ENCODE measurements around the gene PTBP1.
A peak's percentile ranks its signal among the peaks of the same experiment; 100 is the strongest.

Gene PTBP1

DNA sequence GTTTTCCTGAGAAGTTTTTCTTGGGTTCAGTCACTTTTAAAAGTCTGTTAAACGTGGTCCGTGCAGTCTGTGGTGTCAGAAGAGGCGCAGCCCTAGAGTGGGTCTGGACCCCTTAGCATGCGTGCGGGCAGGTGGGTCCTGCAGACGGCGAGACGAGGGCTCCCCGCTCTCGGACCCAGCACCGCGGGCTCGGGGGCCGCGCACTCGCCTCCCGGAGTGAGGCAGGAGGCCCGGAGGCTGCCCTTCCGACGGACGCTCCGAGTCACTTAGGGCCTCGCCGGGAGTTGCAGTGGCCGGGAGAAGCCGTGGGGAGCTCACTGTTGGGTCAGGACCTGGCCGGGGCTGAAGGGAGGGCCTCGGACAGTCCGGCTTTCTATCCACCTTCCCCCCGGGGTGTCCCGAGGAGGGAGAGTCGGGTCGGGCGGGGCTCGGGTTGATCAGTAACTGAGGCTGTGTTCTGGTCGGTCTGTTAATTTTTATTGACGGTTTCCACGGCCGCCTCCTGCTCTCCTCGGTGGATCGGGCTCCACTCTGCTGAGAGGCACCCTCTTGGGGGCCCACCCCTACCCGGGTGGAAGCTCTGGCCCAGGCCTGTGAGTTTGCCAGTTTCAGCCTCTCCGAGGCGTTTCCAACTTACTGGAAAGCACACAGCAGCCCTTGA is 1.3 kb downstream of the PTBP1 start:
- no peak for DNase-seq

DNA sequence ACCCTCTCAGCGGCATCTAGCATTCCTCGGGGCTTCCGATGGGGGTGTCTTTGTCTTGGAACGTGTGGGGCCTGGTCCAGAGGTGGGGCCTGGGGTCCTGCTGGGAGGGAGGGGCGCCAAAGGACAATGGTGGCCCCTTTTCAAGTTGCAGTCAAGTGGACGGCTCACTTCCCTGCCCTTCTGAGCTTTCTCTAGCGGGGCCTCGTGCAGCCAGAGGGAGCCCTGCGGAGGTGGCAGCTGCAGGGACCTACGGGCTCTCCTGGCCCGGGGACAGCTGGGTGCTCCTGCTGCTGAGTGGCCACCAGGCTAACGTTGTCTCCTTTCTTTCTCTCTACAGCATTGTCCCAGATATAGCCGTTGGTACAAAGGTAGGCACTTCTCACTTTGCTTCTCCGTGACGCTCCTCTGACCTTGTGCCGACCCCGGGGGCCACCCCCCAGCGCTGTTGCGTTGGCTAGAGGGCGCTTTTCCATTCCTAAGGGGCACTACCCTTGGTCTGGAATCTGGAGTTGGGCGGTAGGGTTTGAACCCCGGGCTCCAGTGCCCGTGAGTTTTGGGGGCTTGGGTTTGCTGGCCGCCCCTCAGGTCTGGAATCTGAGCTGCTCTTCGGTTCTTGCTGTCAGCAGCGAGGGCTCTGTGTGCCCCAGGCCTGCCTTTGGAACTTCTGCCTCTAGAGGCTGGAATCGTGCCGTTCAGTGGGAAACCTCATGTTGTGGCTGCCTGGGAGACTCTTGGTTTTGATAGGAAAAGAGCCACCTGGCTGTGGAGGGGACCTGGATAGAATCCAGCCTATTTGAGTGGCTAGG is 2.0 kb downstream of the PTBP1 start:
- peak; percentile 22 for DNase-seq

DNA sequence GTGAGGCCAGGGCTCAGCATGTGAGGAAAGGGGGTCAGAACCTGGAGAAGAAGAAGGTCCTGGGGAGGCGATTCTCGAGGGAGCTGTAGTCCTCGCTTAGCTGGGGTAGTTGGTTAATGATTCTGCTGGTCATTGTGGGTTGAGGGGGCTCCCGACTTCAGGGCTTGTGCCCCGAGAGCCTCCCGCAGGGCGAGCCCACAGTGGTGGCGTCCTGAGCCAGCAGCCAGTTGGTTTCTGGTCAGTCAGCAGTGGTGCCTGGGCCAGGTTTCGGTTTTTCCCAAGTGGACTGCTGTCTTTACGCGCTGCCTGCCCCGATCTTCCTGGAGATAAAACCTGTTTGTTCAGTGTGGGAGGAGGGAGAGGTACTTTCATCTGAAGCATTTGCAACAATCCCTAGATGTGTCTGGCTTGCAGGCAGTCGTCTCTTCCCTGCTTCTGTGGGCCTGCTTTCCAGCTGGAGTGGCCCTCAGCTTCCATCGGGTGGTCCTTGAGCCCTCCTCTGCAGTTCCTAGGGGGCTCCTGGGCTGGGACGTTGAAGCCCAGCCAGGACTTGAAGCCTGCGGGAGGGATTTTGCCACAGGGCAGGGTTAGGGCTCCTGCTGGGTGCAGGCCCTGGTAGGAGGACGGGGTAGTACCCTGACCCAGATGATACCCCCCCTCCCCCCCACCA is 3.2 kb downstream of the PTBP1 start:
- DNase-seq, result no peak

DNA sequence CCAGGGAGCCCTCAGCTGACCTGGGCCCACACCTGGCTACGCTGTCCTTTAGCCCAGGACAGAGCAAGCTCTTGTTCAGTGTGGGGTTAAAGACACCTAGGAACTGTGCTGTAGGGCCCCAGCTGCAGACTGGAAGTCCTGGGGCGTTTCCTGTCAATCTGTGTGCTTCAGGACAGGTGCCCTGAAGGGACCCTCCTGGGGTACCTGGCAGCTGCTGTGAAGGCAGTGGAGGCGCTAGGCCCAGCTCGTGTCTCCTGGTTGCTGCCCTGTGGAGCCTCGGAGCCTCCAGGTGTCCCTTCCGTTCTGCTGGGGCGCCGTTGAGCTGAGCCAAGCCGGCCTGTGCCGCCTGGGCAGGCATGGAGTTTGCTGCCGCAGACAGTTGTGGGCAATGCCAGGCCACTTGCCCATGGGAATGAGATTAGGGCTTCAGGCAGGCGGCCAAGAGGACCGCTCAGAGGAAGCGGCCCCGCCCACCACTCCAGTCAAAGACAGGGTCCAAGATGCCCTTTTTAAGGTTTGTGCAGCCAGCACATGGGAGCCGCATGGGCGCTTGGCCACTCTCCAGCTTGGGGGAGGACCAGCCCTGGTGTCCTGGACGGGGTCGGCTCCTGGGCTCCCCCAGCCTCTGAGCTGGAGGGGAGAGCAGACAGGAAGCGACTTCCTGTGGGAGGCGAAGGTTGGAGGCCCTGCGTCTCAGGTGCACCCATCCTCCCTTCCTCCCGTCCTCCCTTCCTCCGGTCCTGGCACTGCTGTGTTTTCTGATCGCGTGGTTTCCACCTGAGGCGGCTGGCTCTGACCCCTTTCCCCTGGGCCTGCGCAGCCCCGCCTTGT is 4.0 kb downstream of the PTBP1 start:
- no peak for DNase-seq

DNA sequence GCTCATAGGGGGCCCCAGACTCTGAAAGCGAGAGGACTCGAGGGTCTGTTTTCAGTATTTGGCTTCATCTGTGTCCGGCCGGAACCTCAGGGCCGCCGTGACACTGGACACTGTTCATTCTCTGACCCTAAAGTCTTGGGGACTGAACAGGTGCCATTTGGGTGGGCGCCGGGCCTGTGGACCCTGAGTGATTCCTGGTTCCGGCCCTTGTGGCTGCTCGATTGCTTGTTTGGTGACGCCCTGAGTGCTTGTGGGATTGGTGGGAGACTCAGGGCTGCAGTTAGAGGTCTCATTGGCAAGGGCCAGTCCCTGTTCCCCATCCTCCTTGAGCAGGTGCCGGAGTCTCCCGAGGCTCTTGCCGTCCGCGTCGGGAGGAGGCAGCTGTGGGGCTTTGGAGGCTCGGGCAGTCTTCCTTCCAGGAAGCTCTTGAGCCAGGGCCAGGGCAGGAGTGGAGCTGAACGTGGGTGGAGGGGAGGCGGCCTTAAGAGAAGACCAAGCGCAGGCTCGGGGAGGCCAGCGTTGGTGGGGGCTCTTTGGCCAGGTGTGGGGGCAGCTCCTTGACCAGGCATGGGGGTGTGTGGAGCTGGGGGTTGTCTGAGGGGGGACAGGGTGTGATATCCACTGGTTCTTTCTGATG is 4.7 kb downstream of the PTBP1 start:
- no peak for DNase-seq

DNA sequence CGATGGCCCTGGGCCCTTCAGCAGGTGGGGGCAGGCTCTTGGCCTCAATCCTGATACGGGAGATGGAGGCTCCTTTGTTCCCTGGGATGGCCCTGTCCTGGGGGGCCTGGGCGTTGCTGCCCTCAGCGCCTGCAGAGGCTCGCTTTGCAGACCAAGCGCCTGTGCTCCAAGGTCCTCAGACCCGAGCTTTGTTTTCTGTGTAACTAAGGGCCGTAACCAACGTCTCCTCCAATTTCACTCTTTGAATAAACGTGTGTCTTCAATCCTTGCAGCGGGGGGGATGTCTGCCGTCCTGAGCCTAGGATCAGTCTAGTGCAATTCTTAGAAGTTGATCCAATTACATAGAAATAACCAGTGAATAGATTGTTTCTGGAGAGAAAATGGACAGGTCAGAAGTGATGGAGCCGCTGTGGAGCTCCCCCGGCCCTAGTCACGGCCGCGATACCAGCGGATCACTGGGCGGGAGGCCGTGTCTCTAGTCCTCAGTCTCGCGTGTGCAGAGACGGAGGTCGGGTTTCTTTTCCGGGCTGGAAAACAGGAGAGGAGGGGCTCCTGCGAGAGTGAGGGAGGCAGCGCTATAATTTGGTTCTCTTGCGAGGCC is 5.3 kb downstream of the PTBP1 start:
- DNase-seq, result no peak

DNA sequence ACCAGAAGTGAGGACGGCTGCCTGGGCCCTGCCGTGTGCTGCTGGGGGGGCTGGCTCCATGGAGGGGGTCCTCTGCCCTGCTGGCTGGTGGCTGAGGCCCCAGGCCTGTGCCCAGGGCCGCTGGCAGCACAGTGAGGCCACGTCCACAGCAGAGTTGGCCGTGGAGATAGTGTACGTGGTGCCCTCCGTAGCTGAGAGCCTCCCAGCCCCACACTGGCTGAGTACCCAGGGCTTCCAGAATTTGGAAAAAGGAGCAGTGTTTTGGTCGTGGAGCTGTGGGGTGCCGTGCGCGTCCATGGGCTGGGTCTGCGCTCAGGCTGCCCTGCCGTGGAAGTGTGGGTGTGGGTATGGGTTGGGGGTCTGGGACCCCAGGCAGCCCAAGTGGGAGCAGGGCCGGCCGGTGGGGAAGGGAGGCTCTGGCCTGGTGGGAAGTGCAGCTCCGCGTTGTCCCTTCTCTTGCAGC is 5.9 kb downstream of the PTBP1 start:
- no peak for DNase-seq

DNA sequence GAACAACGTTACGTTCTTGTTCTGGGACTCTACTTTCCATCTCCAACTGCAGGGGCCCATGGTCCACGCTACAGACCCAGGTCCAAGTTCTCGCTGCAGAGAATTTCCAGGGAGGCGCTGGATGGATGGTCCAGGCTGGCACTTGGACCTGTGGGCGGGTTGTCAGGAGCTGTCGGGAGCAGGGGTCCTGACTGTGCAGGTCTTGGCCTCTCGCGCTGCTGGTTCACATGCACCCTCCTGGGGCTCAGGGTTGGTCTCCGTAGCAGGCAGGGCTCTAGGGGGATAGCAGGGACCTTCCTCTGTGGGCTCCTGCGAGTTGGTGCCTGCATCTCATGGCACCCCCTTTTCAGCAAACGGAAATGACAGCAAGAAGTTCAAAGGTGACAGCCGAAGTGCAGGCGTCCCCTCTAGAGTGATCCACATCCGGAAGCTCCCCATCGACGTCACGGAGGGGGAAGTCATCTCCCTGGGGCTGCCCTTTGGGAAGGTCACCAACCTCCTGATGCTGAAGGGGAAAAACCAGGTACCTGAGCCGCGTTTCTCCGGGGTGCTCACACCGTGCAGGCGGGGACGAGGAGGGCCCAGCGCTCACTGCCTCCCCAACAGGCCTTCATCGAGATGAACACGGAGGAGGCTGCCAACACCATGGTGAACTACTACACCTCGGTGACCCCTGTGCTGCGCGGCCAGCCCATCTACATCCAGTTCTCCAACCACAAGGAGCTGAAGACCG is 6.6 kb downstream of the PTBP1 start:
- DNase-seq, result no peak

DNA sequence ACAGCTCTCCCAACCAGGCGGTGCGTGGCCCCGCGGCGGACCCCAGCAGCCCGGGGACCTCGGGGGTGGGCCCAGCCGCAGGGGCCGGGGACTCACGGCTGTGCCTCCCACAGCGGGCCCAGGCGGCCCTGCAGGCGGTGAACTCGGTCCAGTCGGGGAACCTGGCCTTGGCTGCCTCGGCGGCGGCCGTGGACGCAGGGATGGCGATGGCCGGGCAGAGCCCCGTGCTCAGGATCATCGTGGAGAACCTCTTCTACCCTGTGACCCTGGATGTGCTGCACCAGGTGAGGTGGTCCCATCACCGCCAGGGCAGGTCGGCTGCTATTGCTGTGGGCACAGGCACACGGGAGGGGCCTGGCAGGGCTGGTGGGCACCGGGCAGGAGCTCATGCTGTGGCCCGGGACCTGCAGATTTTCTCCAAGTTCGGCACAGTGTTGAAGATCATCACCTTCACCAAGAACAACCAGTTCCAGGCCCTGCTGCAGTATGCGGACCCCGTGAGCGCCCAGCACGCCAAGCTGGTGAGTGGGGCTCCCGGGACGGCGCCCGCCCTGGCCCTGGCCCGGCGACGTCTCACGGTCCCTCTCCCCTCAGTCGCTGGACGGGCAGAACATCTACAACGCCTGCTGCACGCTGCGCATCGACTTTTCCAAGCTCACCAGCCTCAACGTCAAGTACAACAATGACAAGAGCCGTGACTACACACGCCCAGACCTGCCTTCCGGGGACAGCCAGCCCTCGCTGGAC is 7.3 kb downstream of the PTBP1 start:
- no peak for DNase-seq

DNA sequence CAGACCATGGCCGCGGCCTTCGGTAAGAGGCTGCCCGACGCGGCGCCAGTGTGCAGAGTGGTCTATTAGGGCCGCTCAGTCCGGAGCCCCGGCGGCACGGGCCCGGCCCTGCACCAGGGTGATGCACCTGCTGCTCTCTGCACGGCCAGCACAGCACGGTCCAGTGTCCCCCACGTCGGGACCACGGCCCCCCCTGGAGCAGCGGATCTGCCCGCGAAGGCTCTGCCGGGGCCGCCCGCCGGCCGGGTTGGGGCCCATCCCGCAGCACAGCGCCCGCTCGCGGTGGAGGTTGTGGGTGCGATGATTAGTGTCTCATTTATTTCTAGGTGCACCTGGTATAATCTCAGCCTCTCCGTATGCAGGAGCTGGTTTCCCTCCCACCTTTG is 7.9 kb downstream of the PTBP1 start:
- DNase-seq, result no peak

DNA sequence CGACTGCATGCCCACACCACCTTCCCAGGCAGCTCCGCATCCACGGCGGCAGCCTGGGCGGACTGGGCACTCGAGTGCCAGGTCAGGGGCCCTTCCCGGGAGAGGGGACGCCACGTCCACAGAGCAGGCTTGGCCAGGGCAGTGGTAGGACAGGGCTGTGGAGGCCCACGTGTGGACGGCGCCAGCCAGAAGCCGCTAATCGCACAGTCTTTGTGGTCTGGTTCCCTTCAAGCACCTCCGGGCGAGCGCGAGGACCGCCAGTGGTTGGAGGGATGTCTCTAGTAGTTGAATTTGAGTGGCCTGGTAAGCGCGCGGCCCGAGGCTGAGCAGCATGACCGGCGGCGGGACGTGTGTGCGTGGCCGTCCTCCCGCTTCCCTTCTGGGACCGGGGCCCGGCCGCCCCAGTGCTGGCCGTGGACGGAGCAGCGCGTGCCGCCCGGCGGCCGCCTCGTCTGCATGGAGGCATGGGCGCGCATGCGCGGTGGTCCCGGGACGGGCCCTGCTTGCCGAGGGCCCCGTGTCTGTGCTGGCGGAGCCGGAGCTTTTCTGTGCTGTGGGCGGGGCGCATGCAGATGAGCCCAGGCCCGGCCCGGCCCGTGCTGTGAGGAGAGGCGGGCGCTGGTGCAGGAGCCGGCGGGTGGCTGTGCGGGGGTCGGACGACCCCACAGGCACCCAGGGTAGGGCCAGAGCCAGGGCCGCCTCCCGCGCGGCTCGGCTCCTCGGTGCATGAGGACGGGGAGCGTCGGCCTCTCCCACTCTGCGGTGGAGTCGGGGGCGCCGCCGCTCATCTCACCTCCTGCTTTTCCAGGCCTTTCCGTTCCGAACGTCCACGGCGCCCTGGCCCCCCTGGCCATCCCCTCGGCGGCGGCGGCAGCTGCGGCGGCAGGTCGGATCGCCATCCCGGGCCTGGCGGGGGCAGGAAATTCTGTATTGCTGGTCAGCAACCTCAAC is 8.6 kb downstream of the PTBP1 start:
- DNase-seq, result no peak

DNA sequence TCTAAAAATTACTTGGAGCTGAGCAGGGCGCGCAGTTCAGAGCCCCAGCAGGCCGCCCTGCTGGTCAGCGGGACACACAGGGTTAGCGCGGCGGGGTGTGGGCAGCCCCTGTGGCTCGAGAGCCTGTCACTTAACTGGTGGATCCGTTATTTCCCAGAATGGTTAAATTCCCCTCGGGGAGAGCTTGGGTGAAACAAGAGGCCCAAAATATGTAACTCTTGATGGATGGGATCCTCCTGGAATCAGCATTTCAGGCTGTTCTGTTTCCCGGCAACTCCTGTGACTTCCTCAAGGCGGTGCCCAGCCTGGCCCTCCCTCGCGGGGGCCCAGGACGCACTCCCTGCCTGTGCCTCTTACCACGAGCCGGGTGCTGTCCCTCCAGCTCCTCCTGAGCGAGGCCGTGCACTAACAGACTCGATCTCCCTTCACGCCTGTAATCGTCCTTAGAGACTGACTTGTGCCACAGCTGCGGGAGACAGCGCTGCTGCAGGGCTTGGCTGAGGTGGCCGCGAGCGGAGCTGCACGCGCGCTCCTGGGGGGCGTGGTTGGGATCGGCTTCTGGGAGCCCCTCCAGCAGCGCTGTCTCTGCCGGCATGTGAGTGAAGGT is 9.7 kb downstream of the PTBP1 start:
- no peak for DNase-seq

DNA sequence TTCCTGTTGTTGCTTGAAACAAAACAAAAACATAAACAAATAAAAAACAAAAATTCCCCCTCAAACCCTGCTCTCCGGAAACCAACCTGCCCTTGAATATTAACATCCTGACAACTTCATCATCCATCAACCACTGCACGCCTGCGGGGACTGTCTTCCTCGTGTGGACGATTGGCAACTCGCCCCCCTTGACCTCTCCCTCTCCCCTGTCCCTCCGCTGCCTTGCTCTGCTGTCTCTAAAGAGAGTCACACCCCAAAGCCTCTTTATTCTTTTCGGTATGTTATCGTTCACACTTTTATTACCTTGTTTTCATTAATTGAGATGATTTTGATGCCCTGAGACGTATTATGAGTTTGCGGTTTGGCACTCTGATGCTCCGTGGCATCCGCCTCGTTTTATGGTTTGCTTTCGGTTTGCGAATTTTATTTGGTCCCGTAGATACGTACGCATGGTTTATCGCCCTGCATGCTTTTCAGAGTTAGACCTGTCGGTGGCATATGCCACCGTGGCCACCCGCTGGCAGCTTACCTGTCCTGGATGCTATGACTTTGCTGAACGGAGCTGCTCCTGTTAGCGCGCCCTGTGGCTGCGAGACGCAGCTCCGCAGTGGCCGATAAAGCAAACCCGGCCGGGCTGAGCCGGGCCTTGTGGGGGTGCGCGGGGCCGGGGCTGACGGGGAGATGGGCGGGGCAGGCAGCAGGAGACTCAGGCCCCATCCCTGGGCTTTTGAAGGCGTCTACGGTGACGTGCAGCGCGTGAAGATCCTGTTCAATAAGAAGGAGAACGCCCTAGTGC is 10.6 kb downstream of the PTBP1 start:
- DNase-seq, result no peak

DNA sequence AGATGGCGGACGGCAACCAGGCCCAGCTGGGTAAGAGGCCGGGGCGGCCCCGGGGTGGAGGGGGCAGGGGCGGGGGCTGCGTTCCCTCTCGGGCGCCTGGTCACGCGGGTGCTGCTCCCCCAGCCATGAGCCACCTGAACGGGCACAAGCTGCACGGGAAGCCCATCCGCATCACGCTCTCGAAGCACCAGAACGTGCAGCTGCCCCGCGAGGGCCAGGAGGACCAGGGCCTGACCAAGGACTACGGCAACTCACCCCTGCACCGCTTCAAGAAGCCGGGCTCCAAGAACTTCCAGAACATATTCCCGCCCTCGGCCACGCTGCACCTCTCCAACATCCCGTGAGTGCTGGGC is 11.1 kb downstream of the PTBP1 start:
- DNase-seq, result no peak

DNA sequence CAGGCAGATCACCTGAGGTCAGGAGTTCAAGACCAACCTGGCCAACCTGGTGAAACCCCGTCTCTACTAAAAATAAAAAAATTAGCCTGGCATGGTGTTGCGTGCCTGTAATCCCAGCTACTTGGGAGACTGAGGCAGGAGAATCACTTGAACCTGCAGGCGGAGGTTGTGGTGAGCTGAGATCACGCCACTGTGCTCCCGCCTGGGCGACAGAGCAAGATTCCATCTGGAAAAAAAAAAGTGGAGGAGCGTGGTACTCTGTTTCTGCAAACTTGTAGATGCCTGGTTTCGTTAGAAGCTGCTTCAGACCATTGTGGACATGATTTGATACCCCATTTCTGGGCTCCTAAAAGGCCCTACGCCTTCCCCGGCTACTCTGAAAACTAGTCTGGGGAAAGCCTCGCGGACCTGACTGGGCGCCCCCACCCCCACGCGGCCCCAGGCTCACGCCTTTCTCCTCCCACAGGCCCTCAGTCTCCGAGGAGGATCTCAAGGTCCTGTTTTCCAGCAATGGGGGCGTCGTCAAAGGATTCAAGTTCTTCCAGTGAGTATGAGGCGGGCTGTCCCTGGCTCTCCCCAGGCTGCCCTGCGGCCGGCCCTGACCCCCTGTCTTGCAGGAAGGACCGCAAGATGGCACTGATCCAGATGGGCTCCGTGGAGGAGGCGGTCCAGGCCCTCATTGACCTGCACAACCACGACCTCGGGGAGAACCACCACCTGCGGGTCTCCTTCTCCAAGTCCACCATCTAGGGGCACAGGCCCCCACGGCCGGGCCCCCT is 13.0 kb downstream of the PTBP1 start:
- DNase-seq, result no peak

DNA sequence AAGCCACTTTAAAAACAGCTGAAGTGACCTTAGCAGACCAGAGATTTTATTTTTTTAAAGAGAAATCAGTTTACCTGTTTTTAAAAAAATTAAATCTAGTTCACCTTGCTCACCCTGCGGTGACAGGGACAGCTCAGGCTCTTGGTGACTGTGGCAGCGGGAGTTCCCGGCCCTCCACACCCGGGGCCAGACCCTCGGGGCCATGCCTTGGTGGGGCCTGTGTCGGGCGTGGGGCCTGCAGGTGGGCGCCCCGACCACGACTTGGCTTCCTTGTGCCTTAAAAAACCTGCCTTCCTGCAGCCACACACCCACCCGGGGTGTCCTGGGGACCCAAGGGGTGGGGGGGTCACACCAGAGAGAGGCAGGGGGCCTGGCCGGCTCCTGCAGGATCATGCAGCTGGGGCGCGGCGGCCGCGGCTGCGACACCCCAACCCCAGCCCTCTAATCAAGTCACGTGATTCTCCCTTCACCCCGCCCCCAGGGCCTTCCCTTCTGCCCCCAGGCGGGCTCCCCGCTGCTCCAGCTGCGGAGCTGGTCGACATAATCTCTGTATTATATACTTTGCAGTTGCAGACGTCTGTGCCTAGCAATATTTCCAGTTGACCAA is 13.7 kb downstream of the PTBP1 start:
- DNase-seq, result no peak

DNA sequence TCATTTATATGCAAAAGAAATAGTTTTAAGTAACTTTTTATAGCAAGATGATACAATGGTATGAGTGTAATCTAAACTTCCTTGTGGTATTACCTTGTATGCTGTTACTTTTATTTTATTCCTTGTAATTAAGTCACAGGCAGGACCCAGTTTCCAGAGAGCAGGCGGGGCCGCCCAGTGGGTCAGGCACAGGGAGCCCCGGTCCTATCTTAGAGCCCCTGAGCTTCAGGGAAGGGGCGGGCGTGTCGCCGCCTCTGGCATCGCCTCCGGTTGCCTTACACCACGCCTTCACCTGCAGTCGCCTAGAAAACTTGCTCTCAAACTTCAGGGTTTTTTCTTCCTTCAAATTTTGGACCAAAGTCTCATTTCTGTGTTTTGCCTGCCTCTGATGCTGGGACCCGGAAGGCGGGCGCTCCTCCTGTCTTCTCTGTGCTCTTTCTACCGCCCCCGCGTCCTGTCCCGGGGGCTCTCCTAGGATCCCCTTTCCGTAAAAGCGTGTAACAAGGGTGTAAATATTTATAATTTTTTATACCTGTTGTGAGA is 14.3 kb downstream of the PTBP1 start:
- DNase-seq, result no peak

Data from NCI-H69 (cell line).